HEK293 (cell line): ENCODE measurements around the gene GPC2.

Experiments
- CTCF ChIP-seq: fragments of 450-650 bp; formaldehyde crosslinking; IDR thresholded peaks from 2 replicates; pipeline ENCODE4 v1.5.1; 2016; ENCODE audit warnings: missing biosample characterization, missing genetic modification characterization
- REPIN1 ChIP-seq: fragments of 450-650 bp; formaldehyde crosslinking; IDR thresholded peaks from 2 replicates; pipeline ENCODE4 v1.5.1; 2017; ENCODE audit warnings: missing biosample characterization, missing genetic modification characterization, low read depth
- SP2 ChIP-seq: fragments of 450-650 bp; formaldehyde crosslinking; IDR thresholded peaks from 2 replicates; pipeline ENCODE4 v1.5.1; 2016; ENCODE audit warnings: missing biosample characterization, missing genetic modification characterization
- TCF7L2 ChIP-seq: IDR thresholded peaks from 2 replicates; pipeline ENCODE4 v1.6.1; 2011; ENCODE audit warnings: low read depth, mild to moderate bottlenecking, inconsistent platforms, low read length, moderate library complexity, borderline replicate concordance

DNA sequence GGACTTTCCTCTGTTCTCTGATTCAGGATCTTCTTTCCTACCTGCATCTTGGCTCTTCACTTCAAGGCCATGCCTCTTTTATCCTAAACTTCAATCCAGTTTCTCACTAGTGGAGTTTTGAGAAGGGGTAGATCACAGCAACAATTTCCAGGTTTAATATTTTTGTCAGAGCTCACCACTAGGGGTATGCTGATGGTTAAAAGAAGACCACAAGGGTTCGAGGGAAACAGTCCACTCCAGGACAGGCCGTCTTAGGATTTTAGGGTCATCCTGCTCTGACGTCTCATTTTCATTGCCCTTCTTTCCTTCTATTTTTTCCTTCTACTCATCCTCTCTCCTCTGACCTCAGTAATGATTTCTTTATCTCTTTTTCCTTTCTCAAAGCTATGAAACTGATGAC is 11.9 kb upstream of the GPC2 start:
- no peak for TF ChIP-seq REPIN1 (tag by site-specific recombination)
- TF ChIP-seq TCF7L2, result no peak
- TF ChIP-seq SP2 (tag by site-specific recombination), result no peak
- peak; percentile 12; the same call in 1 of the 2 replicates for TF ChIP-seq CTCF (tag by site-specific recombination)
